ENCODE measurements around the gene MYO9A.
"Not testable (repeated sequence)": the region's sequence is repeated elsewhere in the genome, so short reads cannot be mapped to it uniquely, and the experiment has no call there.

The MYO9A gene

DNA sequence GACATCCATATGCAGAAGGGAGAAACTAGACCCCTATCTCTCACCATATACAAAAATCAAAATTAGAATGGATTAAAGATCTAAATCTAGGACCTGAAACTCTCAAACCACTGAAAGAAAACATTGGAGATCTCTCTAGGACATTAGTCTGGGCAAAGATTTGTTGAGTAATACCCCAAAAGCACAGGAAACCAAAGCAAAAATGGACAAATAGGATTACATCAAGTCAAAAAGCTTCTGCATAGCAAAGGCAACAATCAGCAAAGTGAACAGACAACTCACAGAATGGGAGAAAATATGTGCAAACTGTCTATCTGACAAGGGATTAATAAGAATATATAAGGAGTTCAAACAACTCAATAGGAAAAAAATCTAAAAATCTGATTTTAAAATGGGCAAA is 54.8 kb downstream of the MYO9A start:
- no peaks in the 10 kb centered on the region for H3K27me3 ChIP-seq (ENCODE audit: insufficient read depth, low read length)
- no peak overlapping the region for H3K4me3 ChIP-seq (ENCODE audit: low read depth, low read length)
- no peak overlapping the region for H2AFZ ChIP-seq (ENCODE audit: low read length, unreplicated experiment)
- H3K36me3 ChIP-seq (ENCODE audit: insufficient read depth, low read length): no peaks in the 10 kb centered on the region
- no peak overlapping the region for H3K27ac ChIP-seq (ENCODE audit: low read depth, low read length)
- H3K4me1 ChIP-seq (ENCODE audit: control insufficient read depth, insufficient read depth, low read length, unreplicated experiment): no peaks in the 10 kb centered on the region
- peaks cover 3% of the 10 kb centered on the region for H3K79me2 ChIP-seq (ENCODE audit: control insufficient read depth, insufficient read depth, low read length, unreplicated experiment)

- Histone ChIP-seq H2AFZ (ENCODE audit: low read length, unreplicated experiment) (no peak overlapping the region), H3K4me1 (ENCODE audit: control insufficient read depth, insufficient read depth, low read length, unreplicated experiment) (no peaks in the 10 kb centered on the region), H3K27ac (ENCODE audit: low read depth, low read length) (no peak overlapping the region), H3K36me3 (ENCODE audit: insufficient read depth, low read length) (no peaks in the 10 kb centered on the region), H3K27me3 (ENCODE audit: insufficient read depth, low read length) (no peaks in the 10 kb centered on the region), H3K79me2 (ENCODE audit: control insufficient read depth, insufficient read depth, low read length, unreplicated experiment) (peaks cover 6% of the 10 kb centered on the region), H3K4me3 (ENCODE audit: low read depth, low read length) (no peak overlapping the region)
Observed at GRCh38 chr15:72062319-72062718, 55.6 kb downstream of the MYO9A start.

DNA sequence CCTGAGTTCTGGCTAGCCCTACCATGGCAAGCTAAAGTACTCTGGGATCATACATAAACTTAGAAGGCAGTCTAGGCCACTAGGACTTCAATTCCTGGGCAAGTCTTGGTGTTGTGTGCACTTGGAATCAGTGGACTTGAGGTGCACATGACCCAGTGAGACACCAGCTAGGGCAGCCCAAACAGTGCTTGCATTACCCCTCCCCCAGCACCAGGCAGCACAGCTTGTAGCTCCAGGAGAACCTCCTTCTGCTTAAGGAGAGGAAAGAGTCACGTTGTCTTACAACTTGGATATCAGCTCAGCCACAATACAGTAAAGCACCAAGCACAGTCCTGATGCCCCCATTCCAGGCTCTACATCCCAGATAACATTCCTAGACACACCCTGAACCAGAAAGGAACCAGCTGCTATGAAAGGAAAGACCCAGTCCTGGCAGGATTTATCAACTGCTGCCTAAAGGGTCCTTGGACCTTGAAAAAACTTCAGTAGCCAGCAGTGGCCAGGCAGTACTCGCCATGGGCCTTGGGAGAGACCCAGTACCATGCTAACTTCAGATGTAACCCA is 57.2 kb downstream of the MYO9A start:
- Histone ChIP-seq H3K4me3 (ENCODE audit: low read depth, low read length) (no peak overlapping the region), H2AFZ (ENCODE audit: low read length, unreplicated experiment) (no peak overlapping the region), H3K4me1 (ENCODE audit: control insufficient read depth, insufficient read depth, low read length, unreplicated experiment) (no peaks in the 10 kb centered on the region), H3K36me3 (ENCODE audit: insufficient read depth, low read length) (no peaks in the 10 kb centered on the region), H3K27me3 (ENCODE audit: insufficient read depth, low read length) (no peaks in the 10 kb centered on the region), H3K27ac (ENCODE audit: low read depth, low read length) (no peak overlapping the region), H3K79me2 (ENCODE audit: control insufficient read depth, insufficient read depth, low read length, unreplicated experiment) (peaks cover 6% of the 10 kb centered on the region)

- no peak overlapping the region for H3K4me3 ChIP-seq (ENCODE audit: low read depth, low read length)
- H3K27me3 ChIP-seq (ENCODE audit: insufficient read depth, low read length): no peaks in the 10 kb centered on the region
- no peaks in the 10 kb centered on the region for H3K36me3 ChIP-seq (ENCODE audit: insufficient read depth, low read length)
- H3K27ac ChIP-seq (ENCODE audit: low read depth, low read length): no peak overlapping the region
- H3K4me1 ChIP-seq (ENCODE audit: control insufficient read depth, insufficient read depth, low read length, unreplicated experiment): no peaks in the 10 kb centered on the region
- H2AFZ ChIP-seq (ENCODE audit: low read length, unreplicated experiment): no peak overlapping the region
- H3K79me2 ChIP-seq (ENCODE audit: control insufficient read depth, insufficient read depth, low read length, unreplicated experiment): peaks cover 6% of the 10 kb centered on the region
Observed at GRCh38 chr15:72058585-72058984, 59.4 kb downstream of the MYO9A start.

- no peak overlapping the region for H2AFZ ChIP-seq (ENCODE audit: low read length, unreplicated experiment)
- H3K4me3 ChIP-seq (ENCODE audit: low read depth, low read length): peak overlapping the region; percentile 66
- H3K27ac ChIP-seq (ENCODE audit: low read depth, low read length): no peak overlapping the region
- no peaks in the 10 kb centered on the region for H3K36me3 ChIP-seq (ENCODE audit: insufficient read depth, low read length)
- H3K4me1 ChIP-seq (ENCODE audit: control insufficient read depth, insufficient read depth, low read length, unreplicated experiment): no peaks in the 10 kb centered on the region
- peaks cover 6% of the 10 kb centered on the region for H3K79me2 ChIP-seq (ENCODE audit: control insufficient read depth, insufficient read depth, low read length, unreplicated experiment)
- no peaks in the 10 kb centered on the region for H3K27me3 ChIP-seq (ENCODE audit: insufficient read depth, low read length)
Observed at GRCh38 chr15:72057548-72058091, 60.3 kb downstream of the MYO9A start.

DNA sequence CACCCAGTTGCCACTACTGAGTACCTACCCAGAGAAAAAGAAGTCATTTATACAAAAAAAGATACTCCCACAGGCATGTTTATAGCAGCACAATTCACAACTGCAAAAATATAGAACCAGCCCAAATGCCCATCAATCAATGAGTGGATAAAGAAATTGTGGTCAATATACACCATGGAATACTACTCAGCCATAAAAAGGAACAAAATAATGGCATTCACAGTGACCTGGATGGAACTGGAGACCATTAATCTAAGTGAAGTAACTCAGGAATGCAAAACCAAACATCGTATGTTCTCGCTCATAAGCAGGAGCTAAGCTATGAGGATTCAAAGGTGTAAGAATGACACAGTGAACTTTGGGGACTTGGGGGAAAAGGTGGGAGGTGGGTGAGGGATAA is 61.7 kb downstream of the MYO9A start:
- H3K79me2 ChIP-seq (ENCODE audit: control insufficient read depth, insufficient read depth, low read length, unreplicated experiment); H3K36me3 ChIP-seq (ENCODE audit: insufficient read depth, low read length); H2AFZ ChIP-seq (ENCODE audit: low read length, unreplicated experiment); H3K27ac ChIP-seq (ENCODE audit: low read depth, low read length); H3K4me1 ChIP-seq (ENCODE audit: control insufficient read depth, insufficient read depth, low read length, unreplicated experiment); H3K4me3 ChIP-seq (ENCODE audit: low read depth, low read length); H3K27me3 ChIP-seq (ENCODE audit: insufficient read depth, low read length): not testable (repeated sequence)

DNA sequence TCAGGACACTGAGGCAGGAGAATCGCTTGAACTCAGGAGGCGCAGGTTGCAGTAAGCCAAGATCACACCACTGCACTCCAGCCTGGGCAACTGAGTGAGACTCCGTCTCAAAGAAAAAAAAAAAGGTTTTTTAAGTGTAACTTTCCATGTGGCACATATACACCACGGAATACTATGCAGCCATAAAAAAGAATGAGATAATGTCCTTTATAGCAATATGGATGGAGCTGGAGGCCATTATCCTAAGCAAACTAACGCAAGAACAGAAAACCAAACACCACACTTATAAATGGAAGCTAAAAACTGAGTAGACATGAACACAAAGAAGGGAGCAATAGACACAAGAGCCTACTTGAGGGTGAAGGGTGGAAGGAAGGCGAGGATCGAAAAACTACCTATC is 64.7 kb downstream of the MYO9A start:
- H3K4me1 ChIP-seq (ENCODE audit: control insufficient read depth, insufficient read depth, low read length, unreplicated experiment); H3K36me3 ChIP-seq (ENCODE audit: insufficient read depth, low read length); H3K79me2 ChIP-seq (ENCODE audit: control insufficient read depth, insufficient read depth, low read length, unreplicated experiment); H3K27me3 ChIP-seq (ENCODE audit: insufficient read depth, low read length); H2AFZ ChIP-seq (ENCODE audit: low read length, unreplicated experiment); H3K27ac ChIP-seq (ENCODE audit: low read depth, low read length); H3K4me3 ChIP-seq (ENCODE audit: low read depth, low read length): not testable (repeated sequence)

DNA sequence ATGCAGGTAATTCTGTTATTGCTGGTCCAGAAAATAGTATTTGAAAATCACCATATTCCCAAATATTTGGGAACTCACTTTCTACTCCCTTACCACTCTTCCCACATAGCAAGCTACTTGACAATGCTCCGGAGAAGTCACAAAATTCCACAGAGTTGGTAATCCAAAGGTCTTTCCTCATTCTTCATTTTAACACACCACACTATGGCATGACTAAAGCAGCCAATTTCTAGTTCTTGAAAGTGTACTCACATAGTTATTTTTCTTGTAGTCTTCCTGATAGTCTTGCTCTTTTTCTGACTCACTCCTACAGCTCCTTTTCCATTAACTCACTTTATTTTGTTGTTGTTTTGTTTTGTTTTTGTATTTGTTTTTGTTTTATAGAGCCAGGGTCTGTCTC is 67.2 kb downstream of the MYO9A start:
- H3K4me1 ChIP-seq (ENCODE audit: control insufficient read depth, insufficient read depth, low read length, unreplicated experiment): peaks cover 6% of the 10 kb centered on the region
- peaks cover 5% of the 10 kb centered on the region; the same call in 1 of the 2 replicates for H3K36me3 ChIP-seq (ENCODE audit: insufficient read depth, low read length)
- no peak overlapping the region for H3K27ac ChIP-seq (ENCODE audit: low read depth, low read length)
- H2AFZ ChIP-seq (ENCODE audit: low read length, unreplicated experiment): no peak overlapping the region
- no peak overlapping the region for H3K4me3 ChIP-seq (ENCODE audit: low read depth, low read length)
- no peaks in the 10 kb centered on the region for H3K27me3 ChIP-seq (ENCODE audit: insufficient read depth, low read length)
- peaks cover 6% of the 10 kb centered on the region for H3K79me2 ChIP-seq (ENCODE audit: control insufficient read depth, insufficient read depth, low read length, unreplicated experiment)

- H3K79me2 ChIP-seq (ENCODE audit: control insufficient read depth, insufficient read depth, low read length, unreplicated experiment): peaks cover 6% of the 10 kb centered on the region
- no peaks in the 10 kb centered on the region for H3K27me3 ChIP-seq (ENCODE audit: insufficient read depth, low read length)
Observed at GRCh38 chr15:72047020-72047419, 70.9 kb downstream of the MYO9A start.

GRCh38 chr15:72044956-72045355 is 73.0 kb downstream of the MYO9A start:
- Histone ChIP-seq H3K27ac (ENCODE audit: low read depth, low read length) (no peak overlapping the region), H3K36me3 (ENCODE audit: insufficient read depth, low read length) (peaks cover 6% of the 10 kb centered on the region; the same call in 1 of the 2 replicates), H2AFZ (ENCODE audit: low read length, unreplicated experiment) (no peak overlapping the region), H3K27me3 (ENCODE audit: insufficient read depth, low read length) (no peaks in the 10 kb centered on the region), H3K79me2 (ENCODE audit: control insufficient read depth, insufficient read depth, low read length, unreplicated experiment) (peaks cover 8% of the 10 kb centered on the region), H3K4me1 (ENCODE audit: control insufficient read depth, insufficient read depth, low read length, unreplicated experiment) (peaks cover 6% of the 10 kb centered on the region), H3K4me3 (ENCODE audit: low read depth, low read length) (no peak overlapping the region)

More at GRCh38 chr15:72047020-72047419, 70.9 kb downstream of the MYO9A start:
- Histone ChIP-seq H3K27ac (ENCODE audit: low read depth, low read length) (no peak overlapping the region), H3K4me1 (ENCODE audit: control insufficient read depth, insufficient read depth, low read length, unreplicated experiment) (peaks cover 6% of the 10 kb centered on the region), H3K36me3 (ENCODE audit: insufficient read depth, low read length) (peaks cover 6% of the 10 kb centered on the region; the same call in 1 of the 2 replicates), H3K4me3 (ENCODE audit: low read depth, low read length) (no peak overlapping the region), H2AFZ (ENCODE audit: low read length, unreplicated experiment) (no peak overlapping the region)

- Histone ChIP-seq H3K36me3 (ENCODE audit: insufficient read depth, low read length) (peaks cover 6% of the 10 kb centered on the region; the same call in 1 of the 2 replicates), H3K79me2 (ENCODE audit: control insufficient read depth, insufficient read depth, low read length, unreplicated experiment) (peaks cover 5% of the 10 kb centered on the region), H3K4me1 (ENCODE audit: control insufficient read depth, insufficient read depth, low read length, unreplicated experiment) (peaks cover 6% of the 10 kb centered on the region), H3K27me3 (ENCODE audit: insufficient read depth, low read length) (no peaks in the 10 kb centered on the region), H3K27ac (ENCODE audit: low read depth, low read length) (no peak overlapping the region), H2AFZ (ENCODE audit: low read length, unreplicated experiment) (no peak overlapping the region), H3K4me3 (ENCODE audit: low read depth, low read length) (no peak overlapping the region)
Observed at GRCh38 chr15:72042865-72043264, 75.1 kb downstream of the MYO9A start.
